ENCODE data around the gene SGPP1.

DNA sequence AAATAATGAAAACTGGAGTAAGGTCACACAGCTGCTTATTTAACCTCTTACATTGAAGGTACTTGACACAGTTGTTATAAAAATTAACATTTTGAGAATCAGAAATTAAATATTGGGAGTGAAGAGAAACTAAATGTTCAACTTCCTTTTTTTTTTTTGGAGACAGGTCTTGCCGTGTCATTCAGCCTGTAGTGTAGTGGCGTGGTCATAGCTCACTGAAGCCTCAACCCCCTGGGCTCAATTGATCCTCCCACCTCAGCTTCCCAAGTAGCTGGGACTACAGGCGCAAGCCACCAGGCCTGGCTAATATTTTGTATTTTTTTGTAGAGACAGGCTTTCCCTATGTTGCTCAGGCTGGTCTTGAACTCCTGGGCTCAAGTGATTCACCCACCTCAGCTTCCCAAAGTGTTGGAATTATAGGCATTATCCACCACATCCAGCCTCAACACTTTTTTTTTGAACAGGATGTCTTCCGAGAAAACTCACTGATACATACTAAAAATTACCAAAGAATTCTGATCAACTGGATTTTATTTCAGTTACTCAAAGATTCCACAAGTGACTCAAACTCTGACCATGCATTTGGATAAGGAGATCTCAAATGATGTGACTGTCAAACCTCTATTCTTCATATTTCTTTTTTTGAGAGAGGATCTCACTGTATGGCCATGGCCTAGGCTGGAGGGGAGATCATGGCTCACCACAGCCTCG, 35.4 kb downstream of the SGPP1 start:
- no peak for TF ChIP-seq RFX5 (IDR thresholded peaks at IDR 0.05; ENCODE audit: low read depth, low read length)
- TF ChIP-seq, protein P1, sequence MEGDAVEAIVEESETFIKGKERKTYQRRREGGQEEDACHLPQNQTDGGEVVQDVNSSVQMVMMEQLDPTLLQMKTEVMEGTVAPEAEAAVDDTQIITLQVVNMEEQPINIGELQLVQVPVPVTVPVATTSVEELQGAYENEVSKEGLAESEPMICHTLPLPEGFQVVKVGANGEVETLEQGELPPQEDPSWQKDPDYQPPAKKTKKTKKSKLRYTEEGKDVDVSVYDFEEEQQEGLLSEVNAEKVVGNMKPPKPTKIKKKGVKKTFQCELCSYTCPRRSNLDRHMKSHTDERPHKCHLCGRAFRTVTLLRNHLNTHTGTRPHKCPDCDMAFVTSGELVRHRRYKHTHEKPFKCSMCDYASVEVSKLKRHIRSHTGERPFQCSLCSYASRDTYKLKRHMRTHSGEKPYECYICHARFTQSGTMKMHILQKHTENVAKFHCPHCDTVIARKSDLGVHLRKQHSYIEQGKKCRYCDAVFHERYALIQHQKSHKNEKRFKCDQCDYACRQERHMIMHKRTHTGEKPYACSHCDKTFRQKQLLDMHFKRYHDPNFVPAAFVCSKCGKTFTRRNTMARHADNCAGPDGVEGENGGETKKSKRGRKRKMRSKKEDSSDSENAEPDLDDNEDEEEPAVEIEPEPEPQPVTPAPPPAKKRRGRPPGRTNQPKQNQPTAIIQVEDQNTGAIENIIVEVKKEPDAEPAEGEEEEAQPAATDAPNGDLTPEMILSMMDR (conservative IDR thresholded peaks at IDR 0.05; ENCODE audit: low read depth, low read length), result no peak
- TF ChIP-seq FOS (IDR thresholded peaks at IDR 0.05; ENCODE audit: low read depth, low read length), result no peak
- TF ChIP-seq USF2 (IDR thresholded peaks at IDR 0.05; ENCODE audit: low read depth, low read length), result no peak
- no peak for TF ChIP-seq POLR2A (IDR thresholded peaks at IDR 0.05; ENCODE audit: low read depth, low read length)
- no peak for TF ChIP-seq BHLHE40 (IDR thresholded peaks at IDR 0.05; ENCODE audit: low read depth, low read length)
- no peak for TF ChIP-seq RAD21 (IDR thresholded peaks at IDR 0.05; ENCODE audit: low read length)
- TF ChIP-seq SMC3 (IDR thresholded peaks at IDR 0.05; ENCODE audit: low read depth, low read length), result no peak
- TF ChIP-seq NFE2L2 (IDR thresholded peaks at IDR 0.05; ENCODE audit: low read depth, low read length), result no peak
- TF ChIP-seq RCOR1 (IDR thresholded peaks at IDR 0.05; ENCODE audit: insufficient replicate concordance, low read length), result no peak
- no peak for TF ChIP-seq MXI1 (IDR thresholded peaks at IDR 0.05; ENCODE audit: borderline replicate concordance, low read depth, low read length)
- TF ChIP-seq ELK1 (IDR thresholded peaks at IDR 0.05; ENCODE audit: borderline replicate concordance, low read depth, low read length), result no peak
